HepG2 (cell line): ENCODE measurements around the gene CPEB3. TPM values are rescaled to one million over a fixed set of nuclear protein-coding genes. Genes with fewer than 3 reads are reported as not detected.

Experiments used
- ARHGAP35 ChIP-seq: sonication (generic); formaldehyde crosslinking; IDR thresholded peaks from 2 replicates; pipeline ENCODE4 v1.9.0; 2022; ENCODE audit warnings: mild to moderate bottlenecking, inconsistent platforms, moderate library complexity, missing genetic modification reagents, borderline replicate concordance
- ASH2L ChIP-seq: fragments of 300-600, 200-600 bp; sonication (generic); IDR thresholded peaks from 2 replicates; pipeline ENCODE4 v1.7.0; 2017; ENCODE audit warnings: low read depth, mild to moderate bottlenecking, moderate library complexity, mixed read lengths, low read length; ENCODE audit not compliant: insufficient read length
- HNRNPLL ChIP-seq: fragments of 200-400 bp; formaldehyde crosslinking; IDR thresholded peaks from 2 replicates; pipeline ENCODE4 v1.6.1; 2017; ENCODE audit warnings: mild to moderate bottlenecking, low read depth, low read length; ENCODE audit not compliant: poor library complexity, severe bottlenecking
- RARA ChIP-seq: IDR thresholded peaks from 2 replicates; pipeline ENCODE4 v1.6.1; 2016; ENCODE audit warnings: missing genetic modification reagents, missing compliant biosample characterization
- RARG ChIP-seq: sonication (generic); formaldehyde crosslinking; IDR thresholded peaks from 2 replicates; pipeline ENCODE4 v1.4.0; 2020; ENCODE audit warnings: low read depth, mild to moderate bottlenecking, missing genetic modification reagents
- THYN1 ChIP-seq: sonication (generic); formaldehyde crosslinking; IDR thresholded peaks from 2 replicates; pipeline ENCODE4 v1.8.1; 2023; ENCODE audit warnings: low read depth, mild to moderate bottlenecking, moderate library complexity, missing genetic modification reagents, borderline replicate concordance
- ZBTB8A ChIP-seq: sonication (generic); formaldehyde crosslinking; IDR thresholded peaks from 2 replicates; pipeline ENCODE4 v1.4.0; 2020; ENCODE audit warnings: mild to moderate bottlenecking, low read depth, missing genetic modification reagents, borderline replicate concordance
- ZFP41 ChIP-seq: sonication (generic); formaldehyde crosslinking; IDR thresholded peaks from 2 replicates; pipeline ENCODE4 v1.4.0; 2020; ENCODE audit warnings: mild to moderate bottlenecking, missing genetic modification reagents, borderline replicate concordance
- ZFP62 ChIP-seq: sonication (generic); formaldehyde crosslinking; IDR thresholded peaks from 2 replicates; pipeline ENCODE4 v1.4.0; 2020; ENCODE audit warnings: missing genetic modification reagents
- ZFP82 ChIP-seq: sonication (generic); formaldehyde crosslinking; IDR thresholded peaks from 2 replicates; pipeline ENCODE4 v1.5.1; 2020; ENCODE audit warnings: mild to moderate bottlenecking, missing genetic modification reagents, borderline replicate concordance
- ZNF207 ChIP-seq: fragments of 450-650 bp; IDR thresholded peaks from 2 replicates; pipeline ENCODE4 v1.6.1; 2016; ENCODE audit warnings: antibody characterized with exemption, borderline replicate concordance
- ZNF30 ChIP-seq: sonication (generic); formaldehyde crosslinking; IDR thresholded peaks from 2 replicates; pipeline ENCODE4 v1.5.0; 2020; ENCODE audit warnings: mild to moderate bottlenecking, missing genetic modification reagents
- ZNF460 ChIP-seq: sonication (generic); formaldehyde crosslinking; IDR thresholded peaks from 2 replicates; pipeline ENCODE4 v1.5.1; 2020; ENCODE audit warnings: missing genetic modification reagents, mild to moderate bottlenecking, borderline replicate concordance
- ZNF616 ChIP-seq: sonication (generic); formaldehyde crosslinking; IDR thresholded peaks from 2 replicates; pipeline ENCODE4 v1.5.0; 2020; ENCODE audit warnings: low read depth, mild to moderate bottlenecking, missing genetic modification reagents
- ZNF746 ChIP-seq: sonication (generic); formaldehyde crosslinking; IDR thresholded peaks from 2 replicates; pipeline ENCODE4 v1.8.0; 2022; ENCODE audit warnings: mild to moderate bottlenecking, missing genetic modification reagents
- ZNF747 ChIP-seq: sonication (generic); formaldehyde crosslinking; IDR thresholded peaks from 2 replicates; pipeline ENCODE4 v1.8.1; 2023; ENCODE audit warnings: missing genetic modification reagents, mild to moderate bottlenecking, borderline replicate concordance
- ZNF768 ChIP-seq: sonication (generic); formaldehyde crosslinking; IDR thresholded peaks from 2 replicates; pipeline ENCODE4 v1.4.0; 2020; ENCODE audit warnings: missing genetic modification reagents
- ZNF879 ChIP-seq: sonication (generic); formaldehyde crosslinking; IDR thresholded peaks from 2 replicates; pipeline ENCODE4 v1.8.1; 2023; ENCODE audit warnings: missing genetic modification reagents
- polyA plus RNA-seq, 8 experiments: library from polyadenylated mRNA; depleted of rRNA in 3 of 8; stranded (reverse) in 7 of 8; unstranded in 1 of 8; fragments of >200 nt; fragmentation: Illumina TruSeq in 4 of 8; extraction: Trizol in 4 of 8; gene quantifications; 2 replicates each; pipeline versions ENCODE4 v1.2.1 to v1.2.3, GENCODE V29; 2011 to 2016; ENCODE audit warnings: low read depth in 4 of 8, missing spikeins in 1 of 8, mixed read lengths in 1 of 8; ENCODE audit not compliant: insufficient read depth in 1 of 8
- total RNA-seq, 5 experiments: library from RNA; depleted of rRNA; stranded (reverse); fragments of >200 nt; fragmentation: Illumina TruSeq; extraction: Trizol; gene quantifications; 2 replicates each; pipeline ENCODE4 v1.2.3, GENCODE V29; 2016; ENCODE audit warnings: low read depth in 1 of 5
- TF ChIP-seq, protein P1 (sequence below): sonication (generic); formaldehyde crosslinking; IDR thresholded peaks from 2 replicates; pipeline ENCODE4 v1.5.1; 2020; ENCODE audit warnings: missing genetic modification reagents, mild to moderate bottlenecking, borderline replicate concordance
- TF ChIP-seq, protein P2 (sequence below): sonication (generic); formaldehyde crosslinking; IDR thresholded peaks from 2 replicates; pipeline ENCODE4 v1.8.1; 2023; ENCODE audit warnings: mild to moderate bottlenecking, missing genetic modification reagents
- TF ChIP-seq, protein P3 (sequence below): sonication (generic); formaldehyde crosslinking; IDR thresholded peaks from 2 replicates; pipeline ENCODE4 v1.5.1; 2020; ENCODE audit warnings: missing genetic modification reagents, mild to moderate bottlenecking, borderline replicate concordance
- TF ChIP-seq, protein P4 (sequence below): sonication (generic); formaldehyde crosslinking; IDR thresholded peaks from 2 replicates; pipeline ENCODE4 v1.4.0; 2020; ENCODE audit warnings: missing genetic modification reagents, borderline replicate concordance
- TF ChIP-seq, protein P5 (sequence below): IDR thresholded peaks from 2 replicates; pipeline ENCODE4 v1.6.1; 2016; ENCODE audit warnings: missing biosample characterization, missing genetic modification reagents, low read depth

CPEB3 gene
- total and polyA plus RNA-seq, 2 of the 13 experiments (the other 11 are each of a cell fraction or from before 2014, with no cell fraction given): 0.66 to 0.70 TPM

DNA sequence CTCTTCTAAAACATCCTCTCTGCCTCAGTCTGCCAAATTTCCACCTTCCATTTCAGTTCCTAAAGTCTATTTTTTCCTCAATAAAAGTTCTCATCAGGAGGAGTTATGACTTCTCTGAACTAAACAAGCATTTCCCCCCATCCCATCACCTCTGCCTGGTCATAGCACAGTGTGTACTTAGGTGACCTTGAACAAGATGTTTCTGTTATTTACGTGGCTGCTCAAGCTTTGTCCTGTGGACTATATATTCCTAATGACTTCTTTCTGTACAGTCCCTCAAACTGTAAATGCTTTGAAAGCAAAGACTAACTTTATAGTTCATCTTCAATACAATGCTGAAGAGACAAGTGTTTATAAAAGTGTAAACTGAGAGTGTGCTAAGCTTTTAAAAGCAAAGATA, 166.9 kb downstream of the CPEB3 start (continued):
- TF ChIP-seq, protein P1, sequence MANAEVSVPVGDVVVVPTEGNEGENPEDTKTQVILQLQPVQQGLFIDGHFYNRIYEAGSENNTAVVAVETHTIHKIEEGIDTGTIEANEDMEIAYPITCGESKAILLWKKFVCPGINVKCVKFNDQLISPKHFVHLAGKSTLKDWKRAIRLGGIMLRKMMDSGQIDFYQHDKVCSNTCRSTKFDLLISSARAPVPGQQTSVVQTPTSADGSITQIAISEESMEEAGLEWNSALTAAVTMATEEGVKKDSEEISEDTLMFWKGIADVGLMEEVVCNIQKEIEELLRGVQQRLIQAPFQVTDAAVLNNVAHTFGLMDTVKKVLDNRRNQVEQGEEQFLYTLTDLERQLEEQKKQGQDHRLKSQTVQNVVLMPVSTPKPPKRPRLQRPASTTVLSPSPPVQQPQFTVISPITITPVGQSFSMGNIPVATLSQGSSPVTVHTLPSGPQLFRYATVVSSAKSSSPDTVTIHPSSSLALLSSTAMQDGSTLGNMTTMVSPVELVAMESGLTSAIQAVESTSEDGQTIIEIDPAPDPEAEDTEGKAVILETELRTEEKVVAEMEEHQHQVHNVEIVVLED (CRISPR knock-in tag): no peak
- TF ChIP-seq RARA (peak; percentile 77), HNRNPLL (no peak), ZFP62 (CRISPR knock-in tag) (no peak), ZNF768 (CRISPR knock-in tag) (no peak), ASH2L (no peak), ZBTB8A (CRISPR knock-in tag) (no peak), RARG (CRISPR knock-in tag) (no peak), ZNF746 (CRISPR knock-in tag) (no peak), ZNF616 (CRISPR knock-in tag) (no peak), ZNF879 (CRISPR knock-in tag) (no peak), ZNF207 (no peak), ZNF460 (CRISPR knock-in tag) (no peak), ZFP82 (no peak), ZNF747 (CRISPR knock-in tag) (no peak), THYN1 (CRISPR knock-in tag) (no peak), ZFP41 (no peak), ARHGAP35 (CRISPR knock-in tag) (no peak), ZNF30 (CRISPR knock-in tag) (no peak)
- TF ChIP-seq, protein P2, sequence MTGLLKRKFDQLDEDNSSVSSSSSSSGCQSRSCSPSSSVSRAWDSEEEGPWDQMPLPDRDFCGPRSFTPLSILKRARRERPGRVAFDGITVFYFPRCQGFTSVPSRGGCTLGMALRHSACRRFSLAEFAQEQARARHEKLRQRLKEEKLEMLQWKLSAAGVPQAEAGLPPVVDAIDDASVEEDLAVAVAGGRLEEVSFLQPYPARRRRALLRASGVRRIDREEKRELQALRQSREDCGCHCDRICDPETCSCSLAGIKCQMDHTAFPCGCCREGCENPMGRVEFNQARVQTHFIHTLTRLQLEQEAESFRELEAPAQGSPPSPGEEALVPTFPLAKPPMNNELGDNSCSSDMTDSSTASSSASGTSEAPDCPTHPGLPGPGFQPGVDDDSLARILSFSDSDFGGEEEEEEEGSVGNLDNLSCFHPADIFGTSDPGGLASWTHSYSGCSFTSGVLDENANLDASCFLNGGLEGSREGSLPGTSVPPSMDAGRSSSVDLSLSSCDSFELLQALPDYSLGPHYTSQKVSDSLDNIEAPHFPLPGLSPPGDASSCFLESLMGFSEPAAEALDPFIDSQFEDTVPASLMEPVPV (CRISPR knock-in tag): no peak
- TF ChIP-seq, protein P3, sequence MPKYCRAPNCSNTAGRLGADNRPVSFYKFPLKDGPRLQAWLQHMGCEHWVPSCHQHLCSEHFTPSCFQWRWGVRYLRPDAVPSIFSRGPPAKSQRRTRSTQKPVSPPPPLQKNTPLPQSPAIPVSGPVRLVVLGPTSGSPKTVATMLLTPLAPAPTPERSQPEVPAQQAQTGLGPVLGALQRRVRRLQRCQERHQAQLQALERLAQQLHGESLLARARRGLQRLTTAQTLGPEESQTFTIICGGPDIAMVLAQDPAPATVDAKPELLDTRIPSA (CRISPR knock-in tag): no peak
- TF ChIP-seq, protein P4, sequence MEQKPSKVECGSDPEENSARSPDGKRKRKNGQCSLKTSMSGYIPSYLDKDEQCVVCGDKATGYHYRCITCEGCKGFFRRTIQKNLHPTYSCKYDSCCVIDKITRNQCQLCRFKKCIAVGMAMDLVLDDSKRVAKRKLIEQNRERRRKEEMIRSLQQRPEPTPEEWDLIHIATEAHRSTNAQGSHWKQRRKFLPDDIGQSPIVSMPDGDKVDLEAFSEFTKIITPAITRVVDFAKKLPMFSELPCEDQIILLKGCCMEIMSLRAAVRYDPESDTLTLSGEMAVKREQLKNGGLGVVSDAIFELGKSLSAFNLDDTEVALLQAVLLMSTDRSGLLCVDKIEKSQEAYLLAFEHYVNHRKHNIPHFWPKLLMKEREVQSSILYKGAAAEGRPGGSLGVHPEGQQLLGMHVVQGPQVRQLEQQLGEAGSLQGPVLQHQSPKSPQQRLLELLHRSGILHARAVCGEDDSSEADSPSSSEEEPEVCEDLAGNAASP: peak; percentile 68; the same call in 1 of the 2 replicates
- TF ChIP-seq, protein P5, sequence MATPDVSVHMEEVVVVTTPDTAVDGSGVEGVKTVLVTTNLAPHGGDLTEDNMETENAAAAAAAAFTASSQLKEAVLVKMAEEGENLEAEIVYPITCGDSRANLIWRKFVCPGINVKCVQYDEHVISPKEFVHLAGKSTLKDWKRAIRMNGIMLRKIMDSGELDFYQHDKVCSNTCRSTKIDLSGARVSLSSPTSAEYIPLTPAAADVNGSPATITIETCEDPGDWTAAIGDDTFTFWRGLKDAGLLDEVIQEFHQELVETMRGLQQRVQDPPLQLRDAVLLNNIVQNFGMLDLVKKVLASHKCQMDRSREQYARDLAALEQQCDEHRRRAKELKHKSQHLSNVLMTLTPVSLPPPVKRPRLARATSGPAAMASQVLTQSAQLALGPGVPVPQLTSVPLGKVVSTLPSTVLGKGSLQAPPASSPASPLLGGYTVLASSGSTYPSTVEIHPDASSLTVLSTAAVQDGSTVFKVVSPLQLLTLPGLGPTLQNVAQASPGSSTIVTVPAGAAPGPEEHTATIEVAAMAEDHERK (CRISPR knock-in tag): no peak
